Lung (tissue), 12 donors: Measurements from ENCODE around the gene FNBP1L. TPM values are rescaled to one million over a fixed set of nuclear protein-coding genes. Genes with fewer than 3 reads are reported as not detected.

Source experiments
- ATAC-seq: fragments of 200-7000 bp; cut with Tn5 transposase; one replicate; pipeline ENCODE4 v1.9.1; 2020; ENCODE audit warnings: moderate number of reproducible peaks; ENCODE audit not compliant: insufficient read depth, low FRiP score
- DNase-seq, 3 donors: peaks; one replicate each; pipeline ENCODE4 v3.0.0-alpha.2; 2013 to 2017
- H3K27ac ChIP-seq, 2 donors: one replicate each; pipeline ENCODE4 v1.5.1; 2013; ENCODE audit warnings: mild to moderate bottlenecking in 2 of 2, moderate library complexity in 2 of 2, control low read depth in 1 of 2, inconsistent platforms in 1 of 2, low read depth in 1 of 2, low read length in 1 of 2
- H3K27me3 ChIP-seq, 3 donors: one replicate each; pipeline ENCODE4 v1.5.1; 2013; ENCODE audit warnings: low read length in 2 of 3; ENCODE audit not compliant: control insufficient read depth in 3 of 3, insufficient read depth in 3 of 3
- H3K36me3 ChIP-seq, 4 donors: one replicate each; pipeline ENCODE4 v1.5.1; 2013; ENCODE audit warnings: low read length in 4 of 4, mild to moderate bottlenecking in 1 of 4, moderate library complexity in 1 of 4; ENCODE audit not compliant: control insufficient read depth in 4 of 4, insufficient read depth in 4 of 4
- H3K4me1 ChIP-seq, 5 donors: one replicate each; pipeline ENCODE4 v1.5.1; 2013; ENCODE audit warnings: low read length in 5 of 5, mild to moderate bottlenecking in 2 of 5, moderate library complexity in 1 of 5; ENCODE audit not compliant: control insufficient read depth in 5 of 5, insufficient read depth in 5 of 5
- H3K4me3 ChIP-seq: one replicate; pipeline ENCODE4 v1.5.1; 2013; ENCODE audit warnings: mild to moderate bottlenecking, control low read depth, moderate library complexity
- H3K9ac ChIP-seq, 2 donors: one replicate each; pipeline ENCODE4 v1.5.1; 2013; ENCODE audit warnings: low read length in 2 of 2, control low read depth in 1 of 2; ENCODE audit not compliant: insufficient read depth in 1 of 2
- H3K9me3 ChIP-seq, 4 donors: one replicate each; pipeline ENCODE4 v1.5.1; 2013; ENCODE audit warnings: low read length in 3 of 4, mild to moderate bottlenecking in 1 of 4, moderate library complexity in 1 of 4; ENCODE audit not compliant: control insufficient read depth in 4 of 4, insufficient read depth in 3 of 4
- WGBS, 2 donors: extraction: QIAGEN DNeasy Blood & Tissue Kit; methylation state at CpG; one replicate each; pipeline ENCODE4 v1.1.7; 2013; 5-methylcytosine and 5-hydroxymethylcytosine counted together
- polyA plus RNA-seq, 2 donors: library from polyadenylated mRNA; stranded (reverse); fragments of 200-250 nt; gene quantifications; one replicate each; pipeline ENCODE4 v1.2.1, GENCODE V29; 2013
- total RNA-seq, 2 donors: library from RNA; depleted of rRNA in 1 of 2; stranded (reverse); fragments of >200 nt in 1 of 2; gene quantifications; one replicate each; pipeline ENCODE4 v1.2.1, GENCODE V29; 2014 to 2021
- TF ChIP-seq, protein P1 (sequence below): IDR thresholded peaks from 2 replicates; pipeline ENCODE4 v1.5.1; 2012; ENCODE audit warnings: mild to moderate bottlenecking; ENCODE audit errors: control extremely low read depth, extremely low read depth
- donor health status: control.
- donor health status: control.
- donor health status: Bipolar disorder and iron deficiency.
- donor health status: healthy.
- donor health status: DM: yes; HTN: yes; CAD: no.

FNBP1L gene
- total and polyA plus RNA-seq, 4 donors = 15.1 to 119 (median 26.3) TPM

GRCh38 chr1:93443454-93443853 lies 4.5 kb upstream of the FNBP1L start:
- H3K36me3 ChIP-seq = peaks cover 0 to 4% (median 0%) of the 10 kb centered on the region in 4 donors
- TF ChIP-seq, protein P1, sequence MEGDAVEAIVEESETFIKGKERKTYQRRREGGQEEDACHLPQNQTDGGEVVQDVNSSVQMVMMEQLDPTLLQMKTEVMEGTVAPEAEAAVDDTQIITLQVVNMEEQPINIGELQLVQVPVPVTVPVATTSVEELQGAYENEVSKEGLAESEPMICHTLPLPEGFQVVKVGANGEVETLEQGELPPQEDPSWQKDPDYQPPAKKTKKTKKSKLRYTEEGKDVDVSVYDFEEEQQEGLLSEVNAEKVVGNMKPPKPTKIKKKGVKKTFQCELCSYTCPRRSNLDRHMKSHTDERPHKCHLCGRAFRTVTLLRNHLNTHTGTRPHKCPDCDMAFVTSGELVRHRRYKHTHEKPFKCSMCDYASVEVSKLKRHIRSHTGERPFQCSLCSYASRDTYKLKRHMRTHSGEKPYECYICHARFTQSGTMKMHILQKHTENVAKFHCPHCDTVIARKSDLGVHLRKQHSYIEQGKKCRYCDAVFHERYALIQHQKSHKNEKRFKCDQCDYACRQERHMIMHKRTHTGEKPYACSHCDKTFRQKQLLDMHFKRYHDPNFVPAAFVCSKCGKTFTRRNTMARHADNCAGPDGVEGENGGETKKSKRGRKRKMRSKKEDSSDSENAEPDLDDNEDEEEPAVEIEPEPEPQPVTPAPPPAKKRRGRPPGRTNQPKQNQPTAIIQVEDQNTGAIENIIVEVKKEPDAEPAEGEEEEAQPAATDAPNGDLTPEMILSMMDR = no peak
- H3K27ac ChIP-seq = no peak overlapping the region
- peak in 1 of 3 donors; percentile 13 for DNase-seq
- no peak overlapping the region for H3K9ac ChIP-seq
- H3K4me3 ChIP-seq = no peak overlapping the region
- no peak for ATAC-seq
- no peaks in the 10 kb centered on the region for H3K9me3 ChIP-seq
- peaks cover 0 to 2% (median 0%) of the 10 kb centered on the region in 5 donors for H3K4me1 ChIP-seq
- peaks cover 0 to 5% (median 5%) of the 10 kb centered on the region in 3 donors for H3K27me3 ChIP-seq

DNA sequence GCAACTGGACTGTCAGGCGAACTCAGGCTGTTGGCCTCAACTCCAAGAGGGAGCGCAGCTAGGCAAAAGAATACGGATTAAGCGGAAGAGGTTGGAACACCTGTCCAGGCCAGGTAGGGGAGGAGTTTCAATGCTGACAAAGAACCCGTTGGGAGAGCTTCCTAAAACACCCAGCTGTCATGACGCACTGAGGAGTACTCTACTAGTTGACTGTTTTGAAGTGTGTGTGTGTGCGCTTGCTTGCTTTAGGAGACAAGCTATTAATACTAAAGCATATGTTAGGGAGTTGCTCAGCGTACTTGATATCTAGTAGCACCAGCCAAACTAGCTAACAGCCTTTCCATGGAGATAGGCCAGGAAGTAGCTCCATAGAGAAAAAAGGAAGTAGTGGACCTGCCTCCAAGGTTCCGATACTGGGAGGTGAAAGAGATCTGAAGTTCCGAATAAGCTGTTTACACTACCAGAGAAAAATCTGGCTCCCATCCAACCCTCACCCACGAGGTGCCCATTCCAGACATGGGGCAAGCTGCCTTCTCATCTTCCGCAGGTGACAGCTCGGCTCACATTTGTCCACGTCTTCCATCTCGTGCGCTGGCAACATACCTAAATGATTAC lies 974 bp upstream of the FNBP1L start:
- DNase-seq (peak; percentile 29 to 48 (median 34)), ATAC-seq (peak; percentile 29)
- H3K4me3 ChIP-seq = peak overlapping the region; percentile 8
- peak overlapping the region in 1 of 2 donors; percentile 84 for H3K27ac ChIP-seq
- peaks cover 0 to 4% (median 0%) of the 10 kb centered on the region in 4 donors for H3K36me3 ChIP-seq
- TF ChIP-seq, protein P1 = no peak
- H3K4me1 ChIP-seq = peaks cover 0 to 5% (median 3%) of the 10 kb centered on the region in 5 donors
- 27 to 33% methylated on average over 16 of the region's 16 CpGs for WGBS, 2 donors
- peak overlapping the region in 1 of 2 donors; percentile 88 for H3K9ac ChIP-seq
- H3K9me3 ChIP-seq = no peaks in the 10 kb centered on the region
- peaks cover 0 to 5% (median 3%) of the 10 kb centered on the region in 3 donors for H3K27me3 ChIP-seq

- ATAC-seq (peak; percentile 65), DNase-seq (peak; percentile 69 to 75 (median 74))
- whole genome bisulfite sequencing, 2 donors = 0 to 1% methylated on average over 67 to 77 of the region's 77 CpGs
- Histone ChIP-seq H3K9ac (peak overlapping the region; percentile 69 to 89), H3K9me3 (no peaks in the 10 kb centered on the region), H3K36me3 (peaks cover 0 to 4% (median 0%) of the 10 kb centered on the region in 4 donors), H3K27me3 (no peaks in the 10 kb centered on the region), H3K4me3 (peak overlapping the region; percentile 71), H3K4me1 (peaks cover 0 to 6% (median 5%) of the 10 kb centered on the region in 5 donors), H3K27ac (peak overlapping the region; percentile 88 to 92)
- TF ChIP-seq, protein P1 = no peak
These were observed 519 bp downstream of the FNBP1L start for GRCh38 chr1:93448292-93448982.
